GM23248 (cell line): ENCODE measurements around the gene ZBTB32.

Source experiments
- EZH2 ChIP-seq: fragments of 200-600 bp; sonication (generic); IDR thresholded peaks from 2 replicates; pipeline ENCODE4 v1.6.1; 2018; ENCODE audit warnings: antibody characterized with exemption, mild to moderate bottlenecking; ENCODE audit not compliant: insufficient read depth, poor library complexity, severe bottlenecking
- EZH2phosphoT487 ChIP-seq: fragments of 200-600 bp; sonication (generic); IDR thresholded peaks from 2 replicates; pipeline ENCODE4 v1.6.1; 2018; ENCODE audit warnings: antibody characterized with exemption, moderate library complexity, mild to moderate bottlenecking, low read depth; ENCODE audit not compliant: insufficient read depth

DNA sequence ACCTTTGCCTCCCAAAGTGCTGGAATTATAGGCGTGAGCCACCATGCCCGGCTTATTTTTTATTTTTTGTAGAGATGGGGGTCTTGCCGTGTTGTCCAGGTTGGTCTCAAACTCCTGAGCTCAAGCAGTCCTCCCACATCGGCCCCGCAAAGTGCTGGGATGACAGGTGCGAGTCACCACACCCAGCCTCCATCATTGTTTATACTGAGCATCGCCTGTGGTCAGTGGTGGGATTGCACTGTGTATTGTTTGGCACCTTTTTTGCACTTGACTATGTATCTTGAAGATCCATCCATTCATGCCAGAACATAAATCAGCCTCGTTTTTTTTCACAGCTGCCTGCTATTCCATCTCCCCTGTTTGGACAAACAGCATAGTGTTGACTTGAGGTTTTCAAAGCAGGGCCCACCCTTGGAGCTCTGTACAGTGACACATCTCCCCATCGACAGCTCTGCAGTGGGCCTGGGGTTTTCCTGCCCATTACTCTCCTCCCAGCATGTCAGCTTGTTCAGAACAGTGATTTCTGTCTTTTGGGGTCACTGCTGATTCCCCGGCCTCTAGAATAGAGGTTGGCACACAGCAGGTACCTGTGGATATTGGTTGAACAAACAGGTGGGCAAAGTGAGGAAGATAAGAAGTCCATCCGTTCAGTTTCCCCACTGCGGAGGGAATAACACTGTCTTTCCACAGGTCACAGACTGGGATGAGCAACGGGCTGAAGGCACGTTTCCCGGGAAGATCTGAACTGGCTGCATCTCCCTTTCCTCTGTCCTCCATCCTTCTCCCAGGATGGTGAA, 46.3 kb upstream of the ZBTB32 start:
- TF ChIP-seq EZH2, result no peak
- TF ChIP-seq EZH2phosphoT487, result no peak
